Endothelial cell (in vitro differentiated cells): ENCODE measurements around the gene MTNR1A. TPM values are rescaled to one million over a fixed set of nuclear protein-coding genes. Genes with fewer than 3 reads are reported as not detected.
A peak's percentile ranks its signal among the peaks of the same experiment; 100 is the strongest.

Experiments
- DNase-seq: peaks from one replicate; pipeline ENCODE4 v3.0.0; 2021; ENCODE audit warnings: low spot score
- H3K27ac Mint-ChIP-seq: one replicate; pipeline ENCODE4 v1.8.0; 2021; ENCODE audit warnings: mixed read lengths, inconsistent platforms; ENCODE audit not compliant: unreplicated experiment
- H3K27me3 Mint-ChIP-seq: one replicate; pipeline ENCODE4 v1.8.0; 2021; ENCODE audit warnings: mild to moderate bottlenecking, moderate library complexity, mixed read lengths, inconsistent platforms; ENCODE audit not compliant: unreplicated experiment
- H3K36me3 Mint-ChIP-seq: one replicate; pipeline ENCODE4 v1.8.0; 2021; ENCODE audit warnings: mild to moderate bottlenecking, low read depth, mixed read lengths, inconsistent platforms; ENCODE audit not compliant: unreplicated experiment
- H3K4me1 Mint-ChIP-seq: one replicate; pipeline ENCODE4 v1.8.0; 2021; ENCODE audit warnings: mild to moderate bottlenecking, mixed read lengths, inconsistent platforms; ENCODE audit not compliant: unreplicated experiment
- H3K4me3 Mint-ChIP-seq: one replicate; pipeline ENCODE4 v1.8.0; 2021; ENCODE audit warnings: mild to moderate bottlenecking, mixed read lengths, inconsistent platforms; ENCODE audit not compliant: unreplicated experiment
- H3K9me3 Mint-ChIP-seq: one replicate; pipeline ENCODE4 v1.8.0; 2021; ENCODE audit warnings: mixed read lengths, inconsistent platforms; ENCODE audit not compliant: unreplicated experiment
- CTCF ChIP-seq: fragments of 200-600 bp; sonication (generic); IDR thresholded peaks from one replicate; pipeline ENCODE4 v1.5.0; 2021; ENCODE audit warnings: antibody characterized with exemption; ENCODE audit not compliant: unreplicated experiment
- total RNA-seq: library from RNA; stranded (reverse); fragmentation: NEBNext Ultra II Directional; extraction: Animal tissue kit (Norgen Biotek cat#: 25700); gene quantifications from one replicate; pipeline ENCODE4 v1.2.1, GENCODE V29; 2021; ENCODE audit not compliant: unreplicated experiment

Gene MTNR1A
- total RNA-seq, 1 donor from 2014 or later = not detected

GRCh38 chr4:186486172-186486571 is 69.2 kb downstream of the MTNR1A start:
- no peak for DNase-seq
- peaks cover 3% of the 10 kb centered on the region for H3K27me3 Mint-ChIP-seq
- H3K27ac Mint-ChIP-seq = no peak overlapping the region
- H3K36me3 Mint-ChIP-seq = peaks cover 11% of the 10 kb centered on the region
- TF ChIP-seq CTCF = no peak
- H3K4me1 Mint-ChIP-seq = peaks cover 7% of the 10 kb centered on the region
- peaks cover 13% of the 10 kb centered on the region for H3K9me3 Mint-ChIP-seq
- no peak overlapping the region for H3K4me3 Mint-ChIP-seq

GRCh38 chr4:186485561-186486062 is 69.8 kb downstream of the MTNR1A start:
- no peak overlapping the region for H3K4me3 Mint-ChIP-seq
- peak; percentile 10 for DNase-seq
- H3K4me1 Mint-ChIP-seq = peaks cover 7% of the 10 kb centered on the region
- H3K36me3 Mint-ChIP-seq = peaks cover 7% of the 10 kb centered on the region
- H3K27ac Mint-ChIP-seq = no peak overlapping the region
- TF ChIP-seq CTCF = no peak
- peaks cover 7% of the 10 kb centered on the region for H3K9me3 Mint-ChIP-seq
- peaks cover 3% of the 10 kb centered on the region for H3K27me3 Mint-ChIP-seq

GRCh38 chr4:186485150-186485549 is 70.2 kb downstream of the MTNR1A start:
- H3K4me1 Mint-ChIP-seq = peaks cover 7% of the 10 kb centered on the region
- no peak overlapping the region for H3K27ac Mint-ChIP-seq
- H3K4me3 Mint-ChIP-seq = no peak overlapping the region
- peaks cover 3% of the 10 kb centered on the region for H3K36me3 Mint-ChIP-seq
- peaks cover 3% of the 10 kb centered on the region for H3K9me3 Mint-ChIP-seq
- H3K27me3 Mint-ChIP-seq = peaks cover 3% of the 10 kb centered on the region
- DNase-seq = no peak
- TF ChIP-seq CTCF = no peak

- Mint-ChIP-seq H3K4me3 (no peak overlapping the region), H3K27me3 (peaks cover 3% of the 10 kb centered on the region), H3K27ac (no peak overlapping the region), H3K9me3 (no peaks in the 10 kb centered on the region), H3K4me1 (peaks cover 7% of the 10 kb centered on the region), H3K36me3 (no peaks in the 10 kb centered on the region)
- no peak for DNase-seq
- TF ChIP-seq CTCF = no peak
Observed at GRCh38 chr4:186483656-186484055, 71.7 kb downstream of the MTNR1A start.

Other genes starting within 250 kb of the MTNR1A start
- gene FAT1, start 168.3 kb upstream of the MTNR1A start, total RNA-seq = 67.7 TPM